ENCODE results near the gene NDST3.

- TF ChIP-seq GATA2 (IDR thresholded peaks at IDR 0.05; ENCODE audit: low read depth, low read length) (no peak), GATA3 (IDR thresholded peaks at IDR 0.05; ENCODE audit: low read depth, low read length) (no peak)
These were observed 256.7 kb downstream of the NDST3 start for GRCh38 chr4:118290951-118291350.
